ENCODE measurements around the gene TBC1D22A. TPM values are rescaled to one million over a fixed set of nuclear protein-coding genes. Genes with fewer than 3 reads are reported as not detected.

The TBC1D22A gene
- polyA plus RNA-seq, 1 experiment, result 19.8 TPM

GRCh38 chr22:47036936-47037485, 274.6 kb downstream of the TBC1D22A start:
- no peaks in the 10 kb centered on the region for H3K27me3 ChIP-seq (ENCODE audit: control insufficient read depth, insufficient read depth, low read length)
- TF ChIP-seq CTCF (IDR thresholded peaks at IDR 0.05; ENCODE audit: low read depth, low read length), result no peak
- no peak for DNase-seq (ENCODE audit: low read depth, low spot score)
- H3K4me3 ChIP-seq (ENCODE audit: low read depth, low read length), result no peak overlapping the region
- ChIA-PET CTCF (no interaction called here), POLR2A (no interaction called here)
- no peak overlapping the region for H3K27ac ChIP-seq (ENCODE audit: low read depth, low read length)
- H3K9me3 ChIP-seq (ENCODE audit: control insufficient read depth, insufficient read depth, low read length), result no peaks in the 10 kb centered on the region

GRCh38 chr22:47038206-47038835, 275.9 kb downstream of the TBC1D22A start:
- H3K9me3 ChIP-seq (ENCODE audit: control insufficient read depth, insufficient read depth, low read length), result no peaks in the 10 kb centered on the region
- no peaks in the 10 kb centered on the region for H3K27me3 ChIP-seq (ENCODE audit: control insufficient read depth, insufficient read depth, low read length)
- POLR2A ChIA-PET, result no interaction called here
- CTCF ChIA-PET, result no interaction called here
- TF ChIP-seq CTCF (IDR thresholded peaks at IDR 0.05; ENCODE audit: low read depth, low read length), result no peak
- no peak overlapping the region for H3K4me3 ChIP-seq (ENCODE audit: low read depth, low read length)
- DNase-seq (ENCODE audit: low read depth, low spot score), result no peak
- no peak overlapping the region for H3K27ac ChIP-seq (ENCODE audit: low read depth, low read length)

- no peak overlapping the region for H3K27ac ChIP-seq (ENCODE audit: low read depth, low read length)
- POLR2A ChIA-PET, result no interaction called here
- H3K9me3 ChIP-seq (ENCODE audit: control insufficient read depth, insufficient read depth, low read length), result no peaks in the 10 kb centered on the region
- H3K4me3 ChIP-seq (ENCODE audit: low read depth, low read length), result no peak overlapping the region
- DNase-seq (ENCODE audit: low read depth, low spot score), result no peak
- no peaks in the 10 kb centered on the region for H3K27me3 ChIP-seq (ENCODE audit: control insufficient read depth, insufficient read depth, low read length)
- no peak for TF ChIP-seq CTCF (IDR thresholded peaks at IDR 0.05; ENCODE audit: low read depth, low read length)
- CTCF ChIA-PET, result no interaction called here
Measured at GRCh38 chr22:47039356-47039755, 276.9 kb downstream of the TBC1D22A start.

DNA sequence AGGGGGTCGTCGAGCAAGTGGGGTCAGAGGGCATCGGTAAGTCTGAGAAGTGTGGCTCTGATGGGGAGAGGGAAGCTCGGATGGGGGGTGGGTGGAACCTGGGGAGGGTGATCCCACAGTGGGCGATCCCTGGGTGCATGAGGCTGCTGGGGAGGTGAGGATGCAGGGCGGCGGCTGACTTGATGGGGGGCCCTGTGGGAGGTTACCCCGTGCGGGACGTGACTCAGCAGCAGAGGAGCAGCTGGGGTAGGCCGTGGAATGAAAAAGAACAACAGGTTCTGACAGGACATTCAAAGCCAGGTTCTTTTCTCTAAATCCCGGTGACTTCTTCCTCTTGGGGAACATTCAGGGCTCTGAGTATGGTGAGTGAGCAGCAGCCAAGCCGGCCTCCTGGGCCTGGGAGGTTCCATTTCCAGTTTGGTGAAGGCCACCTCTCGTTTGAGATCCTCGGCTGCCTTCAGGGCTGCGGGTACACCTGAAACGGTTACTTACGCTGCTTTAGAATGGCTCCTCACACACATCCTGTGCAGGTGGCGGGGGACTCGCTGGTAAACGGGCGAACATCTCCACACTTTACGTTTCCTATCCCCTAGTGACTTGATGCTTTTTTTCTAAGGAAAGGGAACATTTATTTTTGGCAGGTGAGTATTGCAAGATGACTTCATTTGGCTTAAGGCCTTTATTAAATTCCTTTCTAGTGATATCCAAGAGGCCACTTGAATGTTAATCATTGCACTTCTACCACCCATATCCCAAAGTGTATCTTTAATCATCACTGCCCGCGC, 278.2 kb downstream of the TBC1D22A start:
- Histone ChIP-seq H3K4me3 (ENCODE audit: low read depth, low read length) (no peak overlapping the region), H3K9me3 (ENCODE audit: control insufficient read depth, insufficient read depth, low read length) (no peaks in the 10 kb centered on the region), H3K27ac (ENCODE audit: low read depth, low read length) (no peak overlapping the region), H3K27me3 (ENCODE audit: control insufficient read depth, insufficient read depth, low read length) (no peaks in the 10 kb centered on the region)
- TF ChIP-seq CTCF (IDR thresholded peaks at IDR 0.05; ENCODE audit: low read depth, low read length), result no peak
- ChIA-PET CTCF (no interaction called here), POLR2A (no interaction called here)
- DNase-seq (ENCODE audit: low read depth, low spot score), result no peak

All from AG04450 (cell line).